Esophagus squamous epithelium (tissue), 5 donors: ENCODE measurements around the gene JARID2. TPM values are rescaled to one million over a fixed set of nuclear protein-coding genes. Genes with fewer than 3 reads are reported as not detected.
"Not testable (repeated sequence)": the region's sequence is repeated elsewhere in the genome, so short reads cannot be mapped to it uniquely, and the experiment has no call there.

ENCODE experiments used
- DNase-seq: peaks from one replicate; lab custom pipeline; 2025; lab: John Stamatoyannopoulos, UW
- H3K27ac ChIP-seq, 4 donors: fragments of 200-600 bp; sonication (generic); one replicate each; pipeline ENCODE4 v1.5.1; 2016 to 2019; ENCODE audit warnings: mild to moderate bottlenecking in 1 of 4
- H3K27me3 ChIP-seq, 4 donors: fragments of 200-600 bp; sonication (generic); 1 replicate in 3 of 4; 2 replicates in 1 of 4; pipeline versions ENCODE4 v1.5.1 to v1.6.0; 2017 to 2021; ENCODE audit warnings: antibody characterized with exemption in 1 of 4
- H3K36me3 ChIP-seq, 3 donors: fragments of 200-600 bp; sonication (generic); one replicate each; pipeline ENCODE4 v1.5.1; 2016 to 2019
- H3K4me1 ChIP-seq, 3 donors: fragments of 200-600 bp; sonication (generic); one replicate each; pipeline ENCODE4 v1.5.1; 2017 to 2019
- H3K4me3 ChIP-seq, 4 donors: fragments of 200-600 bp; sonication (generic); 1 replicate in 3 of 4; 2 replicates in 1 of 4; pipeline ENCODE4 v1.5.1; 2016 to 2019; ENCODE audit warnings: mild to moderate bottlenecking in 2 of 4, moderate library complexity in 1 of 4
- H3K9me3 ChIP-seq, 3 donors: fragments of 200-600 bp; sonication (generic); one replicate each; pipeline ENCODE4 v1.5.1; 2016 to 2019
- CTCF ChIP-seq, 6 experiments: fragments of 450-650 bp in 4 of 6; fragments of 200-600 bp in 2 of 6; sonication (generic) in 2 of 6; IDR thresholded peaks; one replicate each; pipeline ENCODE4 v1.5.1; 2016 to 2019; ENCODE audit warnings: antibody characterized with exemption in 6 of 6, mild to moderate bottlenecking in 4 of 6, moderate library complexity in 4 of 6
- POLR2A ChIP-seq, 4 donors: fragments of 450-650 bp; IDR thresholded peaks; one replicate each; pipeline ENCODE4 v1.6.1; 2017; ENCODE audit warnings: antibody characterized with exemption in 4 of 4, mild to moderate bottlenecking in 4 of 4, moderate library complexity in 3 of 4
- WGBS, 2 donors: methylation state at CpG; one replicate each; pipeline ENCODE4 v1.1.5; 2018; 5-methylcytosine and 5-hydroxymethylcytosine counted together
- intact Hi-C: fragments of 100-400 bp; cut with DNase I; formaldehyde crosslinking; loops from one replicate; pipeline ENCODE4 v1.15.0; 2022
- total RNA-seq, 4 donors: library from RNA; depleted of rRNA; stranded (reverse); fragments of >200 nt; gene quantifications; one replicate each; pipeline ENCODE4 v1.1.0, GENCODE V29; 2016
- donor health status: DM: yes; HTN: yes; CAD: no.

JARID2 gene
- total RNA-seq, 4 donors from 2014 or later = 13.3 to 19.6 (median 16.3) TPM

- Histone ChIP-seq H3K36me3 (no peaks in the 10 kb centered on the region), H3K9me3 (no peaks in the 10 kb centered on the region), H3K4me1 (peaks cover 3 to 40% (median 9%) of the 10 kb centered on the region in 3 donors), H3K4me3 (no peak overlapping the region), H3K27ac (no peak overlapping the region), H3K27me3 (no peaks in the 10 kb centered on the region)
- 74 to 88% methylated on average over 2 of the region's 2 CpGs for WGBS, 2 donors
- intact Hi-C loops = no loop called here
- DNase-seq = no peak
- no peak for TF ChIP-seq POLR2A (IDR thresholded peaks at IDR 0.05)
- no peak for TF ChIP-seq CTCF (IDR thresholded peaks at IDR 0.05)
Measured at GRCh38 chr6:15411766-15412165, 165.9 kb downstream of the JARID2 start.

GRCh38 chr6:15412767-15413166, 166.9 kb downstream of the JARID2 start:
- H3K9me3 ChIP-seq = no peaks in the 10 kb centered on the region
- 93 to 98% methylated on average over 9 of the region's 9 CpGs for WGBS, 2 donors
- no peak overlapping the region for H3K4me3 ChIP-seq
- H3K36me3 ChIP-seq = peaks cover 0 to under 1% (median 0%) of the 10 kb centered on the region in 3 donors
- peaks cover 3 to 50% (median 9%) of the 10 kb centered on the region in 3 donors for H3K4me1 ChIP-seq
- no peak for DNase-seq
- intact Hi-C loops = no loop called here
- no peaks in the 10 kb centered on the region for H3K27me3 ChIP-seq
- H3K27ac ChIP-seq = peak overlapping the region in 2 of 4 donors; percentile 48 to 64
- TF ChIP-seq CTCF (IDR thresholded peaks at IDR 0.05) (no peak), POLR2A (IDR thresholded peaks at IDR 0.05) (no peak)

- H3K4me3 ChIP-seq = no peak overlapping the region
- intact Hi-C loops = no loop called here
- no peaks in the 10 kb centered on the region for H3K27me3 ChIP-seq
- H3K9me3 ChIP-seq = peaks cover 0 to 4% (median 0%) of the 10 kb centered on the region in 3 donors
- WGBS, 2 donors = 41 to 48% methylated on average over 6 of the region's 6 CpGs
- TF ChIP-seq POLR2A (IDR thresholded peaks at IDR 0.05) = no peak
- no peak for TF ChIP-seq CTCF (IDR thresholded peaks at IDR 0.05)
- H3K36me3 ChIP-seq = peaks cover 0 to 9% (median 0%) of the 10 kb centered on the region in 3 donors
- H3K4me1 ChIP-seq = peaks cover 3 to 51% (median 9%) of the 10 kb centered on the region in 3 donors
- no peak for DNase-seq
- H3K27ac ChIP-seq = peak overlapping the region in 2 of 4 donors; percentile 48 to 64
Measured at GRCh38 chr6:15413466-15414234, 167.8 kb downstream of the JARID2 start.

GRCh38 chr6:15414235-15414612, 168.4 kb downstream of the JARID2 start:
- Histone ChIP-seq H3K9me3 (peaks cover 0 to 9% (median under 1%) of the 10 kb centered on the region in 3 donors), H3K4me1 (peaks cover 3 to 51% (median 9%) of the 10 kb centered on the region in 3 donors), H3K4me3 (no peak overlapping the region), H3K36me3 (peaks cover 0 to 12% (median 0%) of the 10 kb centered on the region in 3 donors), H3K27ac (no peak overlapping the region), H3K27me3 (no peaks in the 10 kb centered on the region)
- TF ChIP-seq CTCF (IDR thresholded peaks at IDR 0.05) (no peak), POLR2A (IDR thresholded peaks at IDR 0.05) (no peak)
- DNase-seq = no peak
- intact Hi-C loops = no loop called here
- 25 to 45% methylated on average over 2 of the region's 2 CpGs for WGBS, 2 donors

GRCh38 chr6:15415622-15416021, 169.8 kb downstream of the JARID2 start:
- Histone ChIP-seq H3K9me3 (peaks cover 0 to 20% (median 8%) of the 10 kb centered on the region in 3 donors), H3K36me3 (peaks cover 0 to 12% (median 0%) of the 10 kb centered on the region in 3 donors), H3K4me1 (peaks cover 3 to 52% (median 9%) of the 10 kb centered on the region in 3 donors)
- H3K27ac ChIP-seq, DNase-seq, H3K4me3 ChIP-seq, intact Hi-C loops, H3K27me3 ChIP-seq: not testable (repeated sequence)
- WGBS, 2 donors = no CpG with 5 or more reads among the region's 30 CpGs
